Mesendoderm (in vitro differentiated cells): ENCODE measurements around the gene NBEAL1.
A peak's percentile ranks its signal among the peaks of the same experiment; 100 is the strongest.
"Not testable (repeated sequence)": the region's sequence is repeated elsewhere in the genome, so short reads cannot be mapped to it uniquely, and the experiment has no call there.

Source experiments
- DNase-seq: peaks from one replicate; pipeline ENCODE4 v3.0.0; 2013
- H2AK5ac ChIP-seq: 2 replicates; pipeline ENCODE4 v1.6.1; 2013; ENCODE audit warnings: low read length, inconsistent platforms
- H2BK120ac ChIP-seq: 2 replicates; pipeline ENCODE4 v1.6.1; 2013; ENCODE audit warnings: low read depth, mild to moderate bottlenecking, low read length, moderate library complexity, mixed read lengths
- H2BK15ac ChIP-seq: replicated peaks from 2 replicates; pipeline ENCODE4 v1.6.1; 2013; ENCODE audit warnings: low read depth, mild to moderate bottlenecking, moderate library complexity
- H2BK5ac ChIP-seq: 2 replicates; pipeline ENCODE4 v1.6.1; 2013; ENCODE audit warnings: low read length, inconsistent platforms
- H3K18ac ChIP-seq: 2 replicates; pipeline ENCODE4 v1.6.1; 2013; ENCODE audit warnings: mild to moderate bottlenecking, low read length, mixed read lengths
- H3K23ac ChIP-seq: one replicate; pipeline ENCODE4 v1.6.1; 2013; ENCODE audit warnings: low read length
- H3K27ac ChIP-seq: 2 replicates; pipeline ENCODE4 v1.5.1; 2013; ENCODE audit warnings: low read depth, mild to moderate bottlenecking, inconsistent platforms, low read length, moderate library complexity
- H3K27me3 ChIP-seq: 2 replicates; pipeline ENCODE4 v1.6.1; 2013; ENCODE audit warnings: low read length, control low read depth, mild to moderate bottlenecking, inconsistent platforms; ENCODE audit not compliant: insufficient read depth, poor library complexity
- H3K36me3 ChIP-seq: 2 replicates; pipeline ENCODE4 v1.6.1; 2013; ENCODE audit warnings: low read length, inconsistent platforms; ENCODE audit not compliant: control insufficient read depth, insufficient read depth
- H3K4ac ChIP-seq: one replicate; pipeline ENCODE4 v1.6.1; 2013; ENCODE audit warnings: low read depth, mild to moderate bottlenecking, low read length, moderate library complexity
- H3K4me1 ChIP-seq: 2 replicates; pipeline ENCODE4 v1.6.1; 2013; ENCODE audit warnings: low read depth, low read length, inconsistent platforms; ENCODE audit not compliant: control insufficient read depth
- H3K4me2 ChIP-seq: 2 replicates; pipeline ENCODE4 v1.6.1; 2013; ENCODE audit warnings: low read length
- H3K4me3 ChIP-seq: 2 replicates; pipeline ENCODE4 v1.5.1; 2013; ENCODE audit warnings: mild to moderate bottlenecking, low read length
- H3K56ac ChIP-seq: one replicate; pipeline ENCODE4 v1.6.1; 2013; ENCODE audit warnings: low read length
- H3K79me1 ChIP-seq: 2 replicates; pipeline ENCODE4 v1.6.1; 2013; ENCODE audit warnings: low read length, inconsistent platforms
- H3K79me2 ChIP-seq: 2 replicates; pipeline ENCODE4 v1.6.1; 2013; ENCODE audit warnings: mild to moderate bottlenecking, low read length; ENCODE audit not compliant: control insufficient read depth, insufficient read depth
- H3K9ac ChIP-seq: 2 replicates; pipeline ENCODE4 v1.6.1; 2013; ENCODE audit warnings: low read length, inconsistent platforms
- H4K5ac ChIP-seq: one replicate; pipeline ENCODE4 v1.6.1; 2013; ENCODE audit warnings: low read length
- H4K8ac ChIP-seq: one replicate; pipeline ENCODE4 v1.6.1; 2013; ENCODE audit warnings: low read depth, mild to moderate bottlenecking, control low read depth, low read length, moderate library complexity
- WGBS: extraction: QIAGEN DNeasy Blood & Tissue Kit; methylation state at CpG from one replicate; pipeline ENCODE4 v1.1.7; 2013; ENCODE audit warnings: low lambda C conversion rate, missing lambda C conversion rate; ENCODE audit not compliant: insufficient coverage; ENCODE audit errors: extremely low coverage; 5-methylcytosine and 5-hydroxymethylcytosine counted together

NBEAL1 gene

DNA sequence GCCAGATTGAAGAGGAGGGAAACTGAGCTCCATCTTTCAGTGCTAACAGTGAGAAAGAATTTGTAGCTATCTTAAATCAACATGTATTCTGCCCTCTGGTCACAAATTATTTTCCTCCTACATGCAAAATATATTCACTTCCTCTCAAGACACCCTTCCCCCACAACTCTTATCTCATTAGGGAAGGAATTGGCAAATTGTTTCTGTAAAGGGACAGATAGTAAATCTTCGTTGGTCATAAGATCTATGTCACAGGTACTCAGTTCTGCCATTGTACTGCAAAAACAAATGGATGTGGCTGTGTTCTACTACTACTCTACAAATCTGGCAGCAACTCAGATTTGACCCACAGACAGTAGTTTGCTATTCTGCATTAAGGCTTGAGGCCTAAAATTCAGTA, 171.2 kb downstream of the NBEAL1 start:
- H3K18ac ChIP-seq = no peak overlapping the region
- no peak overlapping the region for H2BK15ac ChIP-seq
- H3K56ac ChIP-seq = no peak overlapping the region
- H3K4ac ChIP-seq = no peak overlapping the region
- no peak overlapping the region for H2AK5ac ChIP-seq
- no peak overlapping the region for H4K5ac ChIP-seq
- H3K4me3 ChIP-seq = no peak overlapping the region
- no peaks in the 10 kb centered on the region for H3K79me1 ChIP-seq
- H3K27ac ChIP-seq = no peak overlapping the region
- no peaks in the 10 kb centered on the region for H3K4me1 ChIP-seq
- peak; percentile 12 for DNase-seq
- no peaks in the 10 kb centered on the region for H3K36me3 ChIP-seq
- no peak overlapping the region for H3K9ac ChIP-seq
- no peaks in the 10 kb centered on the region for H3K79me2 ChIP-seq
- H3K4me2 ChIP-seq = no peak overlapping the region
- no peak overlapping the region for H2BK5ac ChIP-seq
- H3K23ac ChIP-seq = no peak overlapping the region
- no peaks in the 10 kb centered on the region for H3K27me3 ChIP-seq
- H2BK120ac ChIP-seq = no peak overlapping the region
- no peak overlapping the region for H4K8ac ChIP-seq
- WGBS = no CpG with 5 or more reads among the region's 1 CpG

DNA sequence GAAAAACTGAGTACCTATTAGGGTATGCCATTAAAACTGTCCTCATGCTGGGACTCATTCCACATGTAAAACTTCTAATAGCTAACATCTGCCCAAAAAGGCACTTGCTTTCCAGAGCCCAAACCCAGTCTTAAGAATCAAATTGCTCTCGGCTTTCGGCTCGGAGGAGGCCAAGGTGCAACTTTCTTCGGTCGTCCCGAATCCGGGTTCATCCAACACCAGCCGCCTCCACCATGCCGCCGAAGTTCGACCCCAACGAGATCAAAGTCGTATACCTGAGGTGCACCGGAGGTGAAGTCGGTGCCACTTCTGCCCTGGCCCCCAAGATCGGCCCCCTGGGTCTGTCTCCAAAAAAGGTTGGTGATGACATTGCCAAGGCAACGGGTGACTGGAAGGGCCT, 175.9 kb downstream of the NBEAL1 start:
- not testable (repeated sequence) for DNase-seq, H3K27me3 ChIP-seq, H3K79me1 ChIP-seq, H3K4me2 ChIP-seq, H4K8ac ChIP-seq, H3K4me3 ChIP-seq, H3K4ac ChIP-seq, H3K9ac ChIP-seq, H3K4me1 ChIP-seq, H3K36me3 ChIP-seq, H3K18ac ChIP-seq, H2BK120ac ChIP-seq, H2AK5ac ChIP-seq, H2BK15ac ChIP-seq, H3K56ac ChIP-seq, H3K23ac ChIP-seq, H4K5ac ChIP-seq, H3K79me2 ChIP-seq, H3K27ac ChIP-seq, H2BK5ac ChIP-seq
- WGBS = no CpG with 5 or more reads among the region's 17 CpGs

DNA sequence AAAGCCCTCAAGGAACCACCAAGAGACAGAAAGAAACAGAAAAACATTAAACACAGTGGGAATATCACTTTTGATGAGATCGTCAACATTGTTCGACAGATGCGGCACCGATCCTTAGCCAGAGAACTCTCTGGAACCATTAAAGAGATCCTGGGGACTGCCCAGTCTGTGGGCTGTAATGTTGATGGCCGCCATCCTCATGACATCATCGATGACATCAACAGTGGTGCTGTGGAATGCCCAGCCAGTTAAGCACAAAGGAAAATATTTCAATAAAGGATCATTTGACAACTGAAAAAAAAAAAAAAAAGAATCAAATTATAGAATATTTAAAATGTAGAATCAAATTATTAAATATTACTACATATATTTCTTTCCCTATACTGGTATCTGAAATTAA, 176.4 kb downstream of the NBEAL1 start:
- not testable (repeated sequence) for H4K5ac ChIP-seq, H3K18ac ChIP-seq

DNA sequence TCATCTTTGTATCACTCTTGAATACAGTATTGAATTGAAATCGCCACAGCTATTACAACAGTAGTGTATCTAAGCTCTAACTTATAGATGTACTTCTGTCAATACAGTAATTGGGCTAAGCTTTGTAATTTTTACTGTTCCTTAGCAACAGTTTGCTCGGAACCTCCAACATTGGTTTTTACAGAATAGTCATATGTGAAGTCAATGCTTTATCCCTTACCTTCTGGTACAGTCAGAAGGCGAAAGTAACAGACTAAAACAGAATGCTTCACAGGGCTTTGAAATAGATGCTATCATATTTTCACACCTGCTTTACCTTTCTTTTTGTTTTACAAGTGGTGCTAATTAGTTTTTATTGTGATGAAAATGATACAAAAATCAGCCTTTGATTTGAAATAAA, 177.3 kb downstream of the NBEAL1 start:
- no peak overlapping the region for H2BK120ac ChIP-seq
- no peaks in the 10 kb centered on the region for H3K27me3 ChIP-seq
- H3K4me1 ChIP-seq = no peaks in the 10 kb centered on the region
- no peak overlapping the region for H3K18ac ChIP-seq
- H2AK5ac ChIP-seq = no peak overlapping the region
- H3K79me2 ChIP-seq = no peaks in the 10 kb centered on the region
- no peak overlapping the region for H3K23ac ChIP-seq
- no peak overlapping the region for H3K4me2 ChIP-seq
- no peak overlapping the region for H4K8ac ChIP-seq
- H3K27ac ChIP-seq = no peak overlapping the region
- H2BK5ac ChIP-seq = no peak overlapping the region
- no peak overlapping the region for H4K5ac ChIP-seq
- H3K56ac ChIP-seq = no peak overlapping the region
- H3K4ac ChIP-seq = no peak overlapping the region
- H3K36me3 ChIP-seq = no peaks in the 10 kb centered on the region
- no peak overlapping the region for H2BK15ac ChIP-seq
- H3K79me1 ChIP-seq = no peaks in the 10 kb centered on the region
- WGBS = no CpG with 5 or more reads among the region's 3 CpGs
- no peak overlapping the region for H3K4me3 ChIP-seq
- H3K9ac ChIP-seq = no peak overlapping the region
- DNase-seq = no peak

More for the DNA sequence above, 176.4 kb downstream of the NBEAL1 start:
- not testable (repeated sequence) for H2BK15ac ChIP-seq, H3K4me3 ChIP-seq, H3K79me2 ChIP-seq, H2AK5ac ChIP-seq, H2BK120ac ChIP-seq, H2BK5ac ChIP-seq, H3K36me3 ChIP-seq, H3K4me2 ChIP-seq, H3K27me3 ChIP-seq, H3K4me1 ChIP-seq, H3K9ac ChIP-seq, H3K23ac ChIP-seq, H3K27ac ChIP-seq, H4K8ac ChIP-seq, H3K56ac ChIP-seq, H3K79me1 ChIP-seq, H3K4ac ChIP-seq, DNase-seq
- WGBS = no CpG with 5 or more reads among the region's 6 CpGs

DNA sequence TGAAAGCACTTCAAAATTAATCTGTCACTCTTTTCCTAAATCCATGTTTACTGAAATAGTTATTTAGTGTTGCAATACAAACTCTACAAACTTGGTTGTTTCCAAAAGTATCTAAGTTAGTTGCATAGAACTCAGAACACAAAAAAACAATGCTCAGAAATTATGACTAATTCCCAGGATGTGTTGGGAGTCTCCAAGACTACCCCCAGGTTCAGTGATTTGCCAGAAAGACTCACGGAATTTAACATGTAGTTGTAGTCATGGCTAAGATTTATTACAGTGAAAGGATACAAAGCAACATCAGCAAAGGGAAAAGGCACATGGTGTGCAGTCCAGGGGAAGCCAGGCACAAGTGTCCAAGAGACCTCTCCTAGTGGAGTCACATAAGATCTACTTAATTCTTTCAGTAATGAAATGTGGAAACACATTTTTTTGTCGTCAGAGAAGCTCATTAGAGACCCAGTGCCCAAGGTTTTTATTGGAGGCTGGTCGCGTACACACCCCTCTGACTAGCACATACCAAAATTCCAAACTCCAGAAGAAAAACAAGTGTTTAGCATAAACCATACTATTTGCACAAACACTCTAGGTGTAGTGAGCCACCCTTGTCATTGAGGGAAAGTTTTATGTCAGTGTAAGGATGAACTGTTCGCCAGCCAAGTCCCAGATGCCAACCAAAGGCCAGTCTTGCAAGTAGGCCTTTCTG, 180.8 kb downstream of the NBEAL1 start:
- Histone ChIP-seq H3K4me1 (no peaks in the 10 kb centered on the region), H2AK5ac (no peak overlapping the region), H2BK15ac (no peak overlapping the region), H3K4me2 (no peak overlapping the region), H3K79me1 (no peaks in the 10 kb centered on the region), H3K18ac (no peak overlapping the region), H3K4me3 (no peak overlapping the region), H3K23ac (no peak overlapping the region), H3K56ac (no peak overlapping the region), H3K4ac (no peak overlapping the region), H2BK120ac (no peak overlapping the region), H3K27me3 (no peaks in the 10 kb centered on the region), H2BK5ac (no peak overlapping the region), H4K5ac (no peak overlapping the region), H3K79me2 (no peaks in the 10 kb centered on the region), H3K9ac (no peak overlapping the region), H3K36me3 (no peaks in the 10 kb centered on the region), H3K27ac (no peak overlapping the region), H4K8ac (no peak overlapping the region)
- DNase-seq = no peak
- WGBS = no CpG with 5 or more reads among the region's 5 CpGs

DNA sequence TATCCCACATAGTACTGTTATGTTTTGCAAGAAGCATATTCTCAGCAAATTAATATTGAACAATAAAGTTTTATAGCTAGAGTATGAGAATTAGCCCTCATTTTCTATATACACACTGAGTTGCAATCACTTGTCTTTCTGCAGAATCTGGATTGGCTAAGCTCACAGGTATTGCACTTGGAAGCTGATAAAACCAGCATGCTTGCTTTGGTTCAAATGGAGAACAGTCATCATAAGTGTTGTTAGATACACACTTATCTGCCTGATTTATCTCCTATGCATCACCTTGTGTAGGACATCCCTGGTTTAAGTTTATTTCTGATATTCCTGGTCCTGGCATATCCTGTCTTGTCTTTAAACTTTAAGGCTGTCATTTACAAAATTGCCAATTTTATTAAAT, 186.2 kb downstream of the NBEAL1 start:
- DNase-seq = no peak
- Histone ChIP-seq H3K4me1 (no peaks in the 10 kb centered on the region), H4K5ac (no peak overlapping the region), H3K79me2 (no peaks in the 10 kb centered on the region), H3K23ac (no peak overlapping the region), H3K56ac (no peak overlapping the region), H3K4me3 (no peak overlapping the region), H3K4me2 (no peak overlapping the region), H2BK15ac (no peak overlapping the region), H3K18ac (no peak overlapping the region), H3K9ac (no peak overlapping the region), H2BK5ac (no peak overlapping the region), H4K8ac (no peak overlapping the region), H2AK5ac (no peak overlapping the region), H3K27me3 (no peaks in the 10 kb centered on the region), H3K27ac (no peak overlapping the region), H2BK120ac (no peak overlapping the region), H3K4ac (no peak overlapping the region), H3K36me3 (no peaks in the 10 kb centered on the region), H3K79me1 (no peaks in the 10 kb centered on the region)
